Amygdala (tissue), 56 donors: ENCODE results near the gene EPHA2.

ENCODE experiments used
- DNase-seq, 56 donors: peaks; one replicate each; lab custom pipeline; 2025; lab: John Stamatoyannopoulos, UW

The EPHA2 gene

DNA sequence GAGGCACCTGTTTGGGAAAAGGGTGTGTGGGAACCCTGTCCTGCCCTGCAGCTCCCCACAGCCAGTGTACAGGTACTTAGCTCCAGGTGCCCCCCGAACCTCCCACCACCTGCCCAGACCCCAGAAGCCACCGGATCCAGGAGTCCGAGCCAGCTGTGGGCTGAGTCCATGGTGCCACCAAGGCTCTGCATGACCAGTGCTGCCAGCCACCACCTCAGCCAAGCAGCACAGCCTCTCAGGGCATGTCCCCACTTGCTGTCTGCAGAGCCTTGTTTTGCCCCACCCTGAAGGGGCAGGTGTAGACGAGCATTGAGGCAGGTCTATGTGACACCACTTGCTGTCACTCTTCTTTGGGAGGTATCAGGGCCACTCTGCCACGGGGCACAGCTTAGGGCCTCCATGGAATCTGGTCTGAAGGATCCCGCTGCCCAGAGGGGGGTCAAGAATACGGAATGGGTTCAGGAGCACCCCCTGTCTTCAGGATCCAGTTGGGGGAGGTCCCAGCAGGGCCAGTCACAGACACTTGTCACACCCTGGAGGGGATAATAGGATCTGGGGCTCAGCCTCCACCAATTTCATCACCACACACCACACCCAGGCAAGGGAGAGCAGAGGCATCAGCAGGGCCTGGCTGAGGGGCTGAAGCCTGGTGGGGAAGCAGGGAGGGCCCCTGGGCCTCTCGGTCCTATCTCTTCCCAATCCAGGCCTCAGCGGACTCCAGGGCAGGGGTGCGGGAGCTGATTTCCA is 28.9 kb upstream of the EPHA2 start:
- DNase-seq = no peak

- no peak for DNase-seq
Observed at GRCh38 chr1:16183765-16184556, 28.1 kb upstream of the EPHA2 start.

- DNase-seq = no peak
Observed at GRCh38 chr1:16183179-16183578, 27.3 kb upstream of the EPHA2 start.

DNA sequence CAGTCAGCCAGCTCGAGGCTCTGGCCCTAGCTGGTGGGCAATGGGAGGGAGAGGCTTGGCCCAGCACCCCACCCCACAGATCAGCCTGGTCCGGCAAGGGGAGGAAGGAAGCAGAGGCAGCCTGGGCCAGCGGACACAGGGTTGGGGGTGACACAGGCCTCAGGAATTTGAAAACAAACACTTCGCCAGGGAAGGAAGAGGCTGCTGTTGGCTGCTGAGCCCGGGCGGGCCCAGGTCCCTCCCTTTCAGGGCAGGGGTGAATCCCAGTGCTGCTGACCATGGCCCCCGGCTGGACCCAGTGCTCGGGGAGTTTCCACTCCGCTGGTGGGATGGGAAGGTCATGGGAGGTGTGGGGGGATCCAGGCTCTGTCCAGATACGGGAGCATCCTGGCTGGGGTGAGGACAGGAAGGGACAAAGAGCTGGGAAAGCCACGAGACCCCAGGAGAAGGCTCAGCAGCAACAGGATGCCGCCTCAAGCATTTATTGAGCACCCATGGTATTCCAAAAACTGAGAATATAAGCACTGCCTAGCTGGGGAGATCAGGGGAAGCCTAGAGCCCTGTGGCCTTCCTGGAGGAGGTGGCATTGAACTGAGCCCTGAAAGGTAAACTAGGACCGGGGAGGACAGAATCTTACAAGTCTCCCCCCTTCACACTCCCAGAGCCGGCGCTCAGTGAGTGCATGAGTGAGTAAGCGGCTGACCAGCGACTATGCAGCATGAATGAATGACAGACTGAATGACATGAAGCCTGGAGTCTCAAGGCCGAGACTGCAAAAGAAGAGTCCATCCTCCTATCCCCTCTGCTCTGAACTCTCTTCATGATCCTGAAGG is 26.2 kb upstream of the EPHA2 start:
- no peak for DNase-seq

DNA sequence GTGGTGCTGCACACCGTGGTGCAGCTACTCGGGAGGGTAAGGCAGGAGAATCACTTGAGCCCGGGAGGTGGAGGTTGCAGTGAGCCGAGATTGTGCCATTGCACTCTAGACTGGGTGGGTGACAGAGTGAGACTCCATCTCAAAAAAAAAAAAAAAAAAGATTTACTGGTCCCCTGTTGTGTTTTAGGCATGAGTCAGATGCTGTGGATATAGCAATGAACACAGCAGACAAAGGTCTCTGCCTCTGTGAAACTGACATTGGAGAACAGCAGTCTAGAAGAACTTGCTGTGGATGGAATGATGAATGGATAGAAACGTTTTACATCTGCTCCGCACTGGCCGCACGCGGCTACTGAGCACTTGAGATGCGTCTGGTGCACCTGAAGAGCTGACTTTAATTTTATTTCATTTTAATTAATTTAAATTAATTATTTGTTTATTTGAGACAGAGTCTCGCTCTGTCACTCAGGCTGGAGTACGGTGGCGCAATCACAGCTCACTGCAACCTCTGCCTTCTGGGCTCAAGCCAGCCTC is 24.5 kb upstream of the EPHA2 start:
- DNase-seq = no peak

DNA sequence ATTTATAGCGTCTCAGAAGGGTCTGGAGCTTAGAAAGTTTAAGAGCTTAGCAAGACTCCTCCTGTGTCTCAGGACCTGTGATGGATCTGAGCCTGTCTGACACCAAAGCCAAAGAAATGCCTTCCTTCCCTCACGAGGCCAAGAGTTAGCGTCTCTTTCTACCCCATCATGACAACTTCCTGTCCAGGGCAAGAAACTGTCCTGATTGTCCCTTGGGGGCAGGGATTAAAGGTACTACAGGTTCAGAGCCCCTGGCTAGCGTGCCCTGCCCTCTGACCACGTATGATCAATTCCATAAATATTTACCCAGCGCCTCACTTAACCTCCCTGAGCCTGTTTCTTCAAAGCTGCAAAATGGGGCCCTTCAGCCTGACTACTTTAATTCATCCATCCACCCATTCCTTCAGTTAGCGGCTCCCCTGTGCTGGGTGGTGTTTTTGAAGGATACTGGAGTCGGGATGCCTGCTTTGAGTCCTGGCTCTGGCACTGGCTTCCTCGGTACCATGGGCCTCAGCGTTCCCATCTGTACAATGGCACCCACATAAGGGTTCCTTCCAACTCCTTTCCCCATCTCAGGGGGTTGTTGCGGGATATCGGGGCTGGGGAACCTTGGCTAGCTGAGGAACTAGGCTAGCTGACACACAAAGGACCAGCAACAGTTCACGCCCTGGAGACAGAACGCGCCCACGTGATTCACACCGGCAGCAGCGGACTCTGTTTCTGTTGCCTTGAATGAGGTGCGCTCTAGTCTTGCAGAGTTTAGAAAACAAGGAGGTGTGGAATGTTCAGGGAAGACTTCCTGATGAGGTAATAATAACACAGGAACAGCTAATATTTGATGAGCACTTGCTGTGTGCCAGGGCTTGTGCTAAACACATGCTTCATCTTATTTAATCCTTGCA is 23.0 kb upstream of the EPHA2 start:
- DNase-seq = no peak

GRCh38 chr1:16177306-16177705 is 21.4 kb upstream of the EPHA2 start:
- no peak for DNase-seq

GRCh38 chr1:16176653-16177052 is 20.8 kb upstream of the EPHA2 start:
- no peak for DNase-seq

DNA sequence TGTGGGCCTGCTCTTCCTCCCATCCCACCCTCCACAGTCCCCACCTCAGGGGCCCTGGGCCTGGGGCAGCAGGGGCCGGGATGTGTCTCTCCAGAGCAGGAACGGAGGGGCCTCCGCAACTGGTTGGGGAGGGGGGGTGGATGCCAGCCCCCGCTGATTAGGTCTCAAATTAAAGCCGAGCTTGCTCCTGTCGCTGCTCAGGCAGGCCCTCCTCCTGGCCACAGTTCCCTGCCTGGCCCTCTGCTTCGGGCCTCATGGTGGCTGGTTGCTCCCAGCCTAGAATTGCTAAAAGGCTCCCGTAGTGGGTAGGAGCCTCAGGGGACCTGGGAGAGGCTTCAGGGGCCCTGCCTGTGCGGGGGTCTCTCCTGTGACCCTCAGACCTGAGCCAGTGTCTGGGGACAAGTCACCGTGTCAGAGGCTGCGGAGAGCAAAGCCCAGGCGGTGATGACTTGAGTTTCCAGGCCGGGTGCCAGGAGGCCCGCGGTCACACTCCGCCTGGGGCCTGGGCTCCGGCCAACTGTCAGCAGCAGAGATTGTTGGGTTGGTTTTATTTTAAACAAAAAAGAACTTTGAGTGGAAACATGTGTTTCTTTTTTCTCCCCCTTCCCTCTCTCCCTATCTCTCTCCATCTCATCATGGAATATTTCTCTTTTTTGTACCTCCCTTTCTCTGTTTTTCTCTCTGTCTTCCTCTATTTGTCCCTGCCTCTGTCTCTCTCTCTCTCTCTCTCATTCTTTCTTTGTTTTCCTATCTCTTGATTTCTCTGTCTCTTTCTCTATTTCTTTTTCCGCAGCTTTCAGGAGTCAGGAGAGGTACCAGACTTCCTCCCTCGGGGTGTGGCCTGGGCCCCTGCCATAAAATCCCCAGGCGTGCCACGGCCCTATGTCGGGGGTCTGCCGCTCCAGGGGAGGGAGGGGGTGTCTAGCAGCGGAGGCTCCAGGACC is 20.0 kb upstream of the EPHA2 start:
- peak in 41 of 56 donors; percentile 17 to 83 (median 44) for DNase-seq

GRCh38 chr1:16174886-16175598 is 19.2 kb upstream of the EPHA2 start:
- DNase-seq = peak in 36 of 56 donors; percentile 5 to 75 (median 28)

GRCh38 chr1:16174261-16174868 is 18.5 kb upstream of the EPHA2 start:
- DNase-seq = no peak

- peak in 1 of 56 donors; percentile 17 for DNase-seq
Observed at GRCh38 chr1:16173447-16174260, 17.8 kb upstream of the EPHA2 start.

DNA sequence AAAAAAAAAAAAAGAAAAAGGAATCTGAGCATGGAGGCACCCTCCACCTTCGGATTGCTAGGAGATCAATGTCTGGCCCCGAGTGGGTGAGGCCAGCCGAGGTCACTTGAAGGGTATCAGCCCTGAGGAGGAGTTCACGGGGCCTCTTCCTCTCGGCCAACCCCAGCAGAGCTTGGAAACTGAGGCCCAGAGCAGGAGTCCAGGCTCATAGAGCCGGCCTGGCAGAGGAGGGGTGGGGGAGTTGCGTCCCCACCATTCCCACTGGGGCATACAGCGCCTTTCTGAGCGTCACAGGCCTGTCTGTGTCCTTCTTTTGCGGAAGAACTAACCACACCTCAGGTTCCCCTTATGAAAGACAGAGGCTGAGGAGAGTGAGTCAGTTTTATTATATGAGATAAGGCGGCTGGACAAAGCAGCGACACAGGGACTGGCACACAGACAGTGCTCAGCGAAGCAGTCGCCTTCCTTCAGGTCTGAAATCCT is 17.1 kb upstream of the EPHA2 start:
- no peak for DNase-seq

GRCh38 chr1:16172218-16172830 is 16.5 kb upstream of the EPHA2 start:
- DNase-seq = no peak

DNA sequence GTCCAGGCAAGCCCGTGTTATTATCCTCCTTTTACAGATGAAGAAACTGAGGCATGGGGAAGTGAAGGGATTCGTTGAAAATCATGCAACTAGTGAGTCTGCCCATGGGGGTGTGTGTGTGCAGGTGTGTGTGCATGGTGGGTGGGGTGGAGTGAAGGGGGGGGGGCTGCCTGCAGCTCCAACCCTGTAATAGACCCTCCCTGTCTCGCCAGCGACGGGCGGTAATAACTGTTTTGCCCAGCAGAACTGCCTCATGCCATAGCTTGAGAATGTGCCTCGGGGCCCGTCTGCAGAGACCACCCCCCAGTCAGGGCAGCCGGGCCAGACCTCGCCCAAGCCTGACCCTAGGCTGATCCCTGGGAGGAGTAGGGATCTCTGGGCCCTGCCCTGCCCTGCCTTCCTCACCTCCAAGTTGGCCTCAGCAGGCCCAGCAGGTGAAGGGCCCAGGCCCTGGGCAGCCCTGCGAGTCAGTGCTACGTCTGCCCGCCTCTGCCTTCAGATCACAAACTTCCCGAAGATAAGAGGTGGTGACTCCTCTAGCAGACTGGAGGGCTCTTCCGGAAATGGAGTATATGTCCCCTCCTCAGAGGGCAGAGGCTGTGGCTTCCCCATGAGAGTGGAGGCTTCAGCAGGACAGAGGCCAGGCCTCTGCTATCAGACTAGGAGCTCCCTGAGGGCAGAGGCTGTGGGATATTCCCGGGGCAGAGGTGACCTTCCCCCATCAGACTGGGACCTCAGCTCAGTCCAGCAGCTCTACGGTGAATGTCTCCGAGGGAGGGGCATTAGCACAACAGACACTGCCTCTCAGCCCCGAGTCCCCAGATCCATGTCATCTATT is 15.7 kb upstream of the EPHA2 start:
- DNase-seq = no peak
